H1 (cell line): ENCODE results near the gene CHST13. TPM values are rescaled to one million over a fixed set of nuclear protein-coding genes. Genes with fewer than 3 reads are reported as not detected.

Experiments used
- BACH1 ChIP-seq: IDR thresholded peaks from 2 replicates; pipeline ENCODE4 v1.6.1; 2012; ENCODE audit warnings: low read length, improper control_type of control experiment
- CBX8 ChIP-seq: fragments of 300-800, 300-1000 bp; sonication (generic); IDR thresholded peaks from 2 replicates; pipeline ENCODE4 v1.7.1; 2016; ENCODE audit warnings: low read depth, low read length, borderline replicate concordance
- polyA plus RNA-seq, 7 experiments: library from polyadenylated mRNA; depleted of rRNA in 3 of 7; stranded (reverse) in 5 of 7; unstranded in 2 of 7; fragments of >200 nt in 5 of 7; fragments of 200-250 nt in 2 of 7; gene quantifications; 1 replicate in 5 of 7; 2 replicates in 1 of 7; 4 replicates in 1 of 7; pipeline versions ENCODE4 v1.2.1 to v1.2.3, GENCODE V29; 2011 to 2013; ENCODE audit warnings: missing spikeins in 2 of 7, mixed read lengths in 2 of 7
- total RNA-seq: library from RNA; stranded (reverse); fragmentation: NEBNext Ultra II Directional; extraction: Animal tissue kit (Norgen Biotek cat#: 25700); gene quantifications from 2 replicates; pipeline ENCODE4 v1.2.1, GENCODE V29; 2021

The CHST13 gene
- total and polyA plus RNA-seq, 2 of the 8 experiments (the other 6 are each of a cell fraction or from before 2014, with no cell fraction given): 5.4 to 11.7 TPM

DNA sequence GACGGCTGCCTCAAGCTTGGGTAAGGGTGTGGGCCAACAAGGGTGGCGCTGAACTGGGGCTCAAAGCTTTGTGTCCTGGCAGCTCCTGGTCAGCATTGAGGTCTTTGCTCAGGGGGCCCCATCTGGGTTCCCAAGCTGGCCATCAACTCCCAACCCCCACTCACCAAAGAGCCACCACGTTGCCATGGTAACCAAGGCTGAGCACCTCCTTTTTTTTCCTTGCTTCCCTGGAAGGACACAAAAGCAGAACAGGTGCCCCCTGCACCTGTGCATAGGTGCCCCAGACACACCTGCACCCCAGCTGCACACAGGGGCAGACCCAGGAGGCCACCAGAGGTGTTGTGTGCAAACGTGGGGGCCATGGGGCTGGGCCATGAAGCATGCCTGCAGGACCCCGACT is 22.9 kb upstream of the CHST13 start (continued):
- TF ChIP-seq BACH1 (no peak), CBX8 (no peak)
